ENCODE results near the gene MAPKAPK2.
"Not testable (repeated sequence)": the region's sequence is repeated elsewhere in the genome, so short reads cannot be mapped to it uniquely, and the experiment has no call there.

The MAPKAPK2 gene

GRCh38 chr1:206684478-206685333 lies at the start of gene MAPKAPK2:
Gene MAPKAPK2, plus strand, starts transcription at chr1:206684905. Its CDS starts 325 bp downstream, at chr1:206685230.
- DNase-seq (ENCODE audit: low read depth), result peak; percentile 60

GRCh38 chr1:206635080-206635977 lies 49.4 kb upstream of the MAPKAPK2 start, which contains the start of gene DYRK3:
Gene DYRK3, plus strand, starts transcription at chr1:206635536. Its CDS starts 168 bp downstream, at chr1:206635704.
- DNase-seq (ENCODE audit: low read depth), result peak; percentile 95

GRCh38 chr1:206635978-206636345 lies 48.7 kb upstream of the MAPKAPK2 start:
- peak; percentile 17 for DNase-seq (ENCODE audit: low read depth)

- DNase-seq (ENCODE audit: low read depth), result no peak
These were observed 48.0 kb upstream of the MAPKAPK2 start for GRCh38 chr1:206636671-206637070.

GRCh38 chr1:206637605-206638004 lies 47.1 kb upstream of the MAPKAPK2 start:
- DNase-seq (ENCODE audit: low read depth), result no peak

- not testable (repeated sequence) for DNase-seq (ENCODE audit: low read depth)
These were observed 42.6 kb upstream of the MAPKAPK2 start for GRCh38 chr1:206642074-206642473.

- no peak for DNase-seq (ENCODE audit: low read depth)
These were observed 41.5 kb upstream of the MAPKAPK2 start for GRCh38 chr1:206643118-206643698.

- DNase-seq (ENCODE audit: low read depth), result no peak
These were observed 38.2 kb upstream of the MAPKAPK2 start for GRCh38 chr1:206646504-206646903.

GRCh38 chr1:206647224-206647623 lies 37.5 kb upstream of the MAPKAPK2 start:
- DNase-seq (ENCODE audit: low read depth), result no peak

GRCh38 chr1:206649261-206649921 lies 35.3 kb upstream of the MAPKAPK2 start:
- no peak for DNase-seq (ENCODE audit: low read depth)

GRCh38 chr1:206651014-206651413 lies 33.7 kb upstream of the MAPKAPK2 start:
- no peak for DNase-seq (ENCODE audit: low read depth)

- no peak for DNase-seq (ENCODE audit: low read depth)
These were observed 32.5 kb upstream of the MAPKAPK2 start for GRCh38 chr1:206651958-206652890.

GRCh38 chr1:206653715-206654459 lies 30.8 kb upstream of the MAPKAPK2 start:
- no peak for DNase-seq (ENCODE audit: low read depth)

- no peak for DNase-seq (ENCODE audit: low read depth)
These were observed 29.9 kb upstream of the MAPKAPK2 start for GRCh38 chr1:206654828-206655227.

- DNase-seq (ENCODE audit: low read depth), result no peak
These were observed 29.2 kb upstream of the MAPKAPK2 start for GRCh38 chr1:206655471-206655882.

- DNase-seq (ENCODE audit: low read depth), result no peak
These were observed 27.8 kb upstream of the MAPKAPK2 start for GRCh38 chr1:206656936-206657335.

GRCh38 chr1:206657751-206658150 lies 27.0 kb upstream of the MAPKAPK2 start:
- DNase-seq (ENCODE audit: low read depth), result no peak

- DNase-seq (ENCODE audit: low read depth), result no peak
These were observed 26.3 kb upstream of the MAPKAPK2 start for GRCh38 chr1:206658264-206658980.

- no peak for DNase-seq (ENCODE audit: low read depth)
These were observed 25.8 kb upstream of the MAPKAPK2 start for GRCh38 chr1:206658981-206659273.
